ENCODE data around the gene IGFLR1. TPM values are rescaled to one million over a fixed set of nuclear protein-coding genes. Genes with fewer than 3 reads are reported as not detected.

IGFLR1 gene
- total RNA-seq, 1 donor: 0.43 TPM

GRCh38 chr19:35713904-35714495 lies 28.3 kb downstream of the IGFLR1 start:
- no peak overlapping the region for H3K4me3 ChIP-seq (ENCODE audit: low read depth, low read length)
- TF ChIP-seq CTCF (IDR thresholded peaks at IDR 0.05; ENCODE audit: insufficient read depth, low read depth, low read length): no peak
- DNase-seq (ENCODE audit: low read depth): no peak

GRCh38 chr19:35713506-35713850 lies 28.8 kb downstream of the IGFLR1 start:
- no peak for TF ChIP-seq CTCF (IDR thresholded peaks at IDR 0.05; ENCODE audit: insufficient read depth, low read depth, low read length)
- no peak overlapping the region for H3K4me3 ChIP-seq (ENCODE audit: low read depth, low read length)
- no peak for DNase-seq (ENCODE audit: low read depth)

GRCh38 chr19:35712567-35713505 lies 29.4 kb downstream of the IGFLR1 start:
- DNase-seq (ENCODE audit: low read depth): no peak
- TF ChIP-seq CTCF (IDR thresholded peaks at IDR 0.05; ENCODE audit: insufficient read depth, low read depth, low read length): no peak
- H3K4me3 ChIP-seq (ENCODE audit: low read depth, low read length): no peak overlapping the region

GRCh38 chr19:35710784-35711723 lies 31.2 kb downstream of the IGFLR1 start:
- no peak for TF ChIP-seq CTCF (IDR thresholded peaks at IDR 0.05; ENCODE audit: insufficient read depth, low read depth, low read length)
- H3K4me3 ChIP-seq (ENCODE audit: low read depth, low read length): no peak overlapping the region
- DNase-seq (ENCODE audit: low read depth): no peak

- DNase-seq (ENCODE audit: low read depth): no peak
- H3K4me3 ChIP-seq (ENCODE audit: low read depth, low read length): no peak overlapping the region
- TF ChIP-seq CTCF (IDR thresholded peaks at IDR 0.05; ENCODE audit: insufficient read depth, low read depth, low read length): no peak
These were observed 33.9 kb downstream of the IGFLR1 start for GRCh38 chr19:35708391-35708790.

GRCh38 chr19:35704218-35704617 lies 38.0 kb downstream of the IGFLR1 start, which contains the start of gene ZBTB32:
ZBTB32 (plus strand) TSS chr19:35704558; CDS start chr19:35714627, 10,069 bp downstream.
- TF ChIP-seq CTCF (IDR thresholded peaks at IDR 0.05; ENCODE audit: insufficient read depth, low read depth, low read length): no peak
- no peak within 1 kb of the TSS for H3K4me3 ChIP-seq (ENCODE audit: low read depth, low read length)
- DNase-seq (ENCODE audit: low read depth): peak; percentile 76
